ENCODE measurements around the gene EFHC1. TPM values are rescaled to one million over a fixed set of nuclear protein-coding genes. Genes with fewer than 3 reads are reported as not detected.
"Not testable (repeated sequence)": the region's sequence is repeated elsewhere in the genome, so short reads cannot be mapped to it uniquely, and the experiment has no call there.

Gene EFHC1
- total and polyA plus RNA-seq, 8 donors: 7.2 to 54.3 (median 35.5) TPM

DNA sequence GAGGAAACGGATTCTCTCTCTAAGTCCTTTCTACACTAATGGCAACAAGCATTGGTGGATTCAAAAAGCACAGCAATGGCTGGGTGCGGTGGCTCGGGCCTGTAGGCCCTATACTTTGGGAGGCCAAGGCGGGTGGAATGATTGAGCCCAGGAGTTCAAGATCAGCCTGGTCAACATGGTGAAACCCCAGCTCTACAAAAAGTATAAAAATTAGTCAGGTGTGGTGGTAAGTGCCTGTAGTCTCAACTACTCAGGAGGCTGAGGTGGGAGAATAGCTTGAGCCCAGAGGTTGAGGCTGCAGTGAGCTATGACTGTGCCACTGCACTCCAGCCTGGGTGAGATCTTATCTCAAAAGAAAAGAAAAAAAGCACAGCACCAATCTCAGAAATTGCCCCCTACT lies 38.9 kb upstream of the EFHC1 start:
- Histone ChIP-seq H3K27me3 (no peaks in the 10 kb centered on the region), H3K4me1 (peaks cover 0 to 31% (median 4%) of the 10 kb centered on the region in 4 donors), H3K36me3 (peaks cover 0 to 6% (median 0%) of the 10 kb centered on the region in 4 donors), H3K9me3 (no peaks in the 10 kb centered on the region), H3K27ac (no peak overlapping the region), H3K4me3 (no peak overlapping the region)
- intact Hi-C loops (cut with DNase I; ENCODE audit: low total_unique reads): no loop called here
- 90 to 98% (median 94%) methylated on average over 4 of the region's 4 CpGs for WGBS, 5 donors
- no peak for DNase-seq
- TF ChIP-seq POLR2AphosphoS5 (IDR thresholded peaks at IDR 0.05) (no peak), POLR2A (IDR thresholded peaks at IDR 0.05) (no peak), EP300 (IDR thresholded peaks at IDR 0.05) (no peak), CTCF (IDR thresholded peaks at IDR 0.05) (no peak)

DNA sequence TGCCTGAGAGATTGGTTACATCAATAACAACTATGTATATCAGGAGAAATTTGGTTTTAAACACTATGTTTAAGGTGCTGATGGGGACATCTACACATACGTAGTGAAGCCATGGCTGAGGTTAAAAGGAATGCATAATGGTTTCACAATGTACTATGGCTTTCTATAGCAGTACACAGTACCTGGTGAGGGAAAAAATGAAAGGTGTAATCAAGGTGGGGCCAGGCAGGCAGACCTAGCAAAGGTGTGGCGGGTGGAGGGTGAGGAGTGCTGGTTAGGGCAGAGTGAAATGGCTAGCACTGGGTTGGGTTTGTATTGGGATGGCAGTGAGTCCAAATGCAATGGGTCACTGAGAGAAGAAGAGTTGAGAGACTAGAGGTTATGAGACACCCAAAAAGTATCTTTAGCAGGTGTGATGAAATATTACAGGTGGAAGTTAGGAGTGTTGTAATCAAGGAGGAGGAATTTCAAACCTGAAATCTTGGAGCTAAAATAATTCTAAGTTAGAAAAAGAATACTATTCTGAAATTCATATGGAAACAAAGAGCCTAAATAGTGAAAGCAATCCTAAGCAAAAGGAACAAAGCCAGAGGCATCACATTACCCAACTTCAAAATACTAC lies 35.9 kb upstream of the EFHC1 start:
- peak in 1 of 2 donors; percentile 40 for DNase-seq
- H3K36me3 ChIP-seq: peaks cover 0 to 6% (median 0%) of the 10 kb centered on the region in 4 donors
- no peak overlapping the region for H3K4me3 ChIP-seq
- intact Hi-C loops (cut with DNase I; ENCODE audit: low total_unique reads): no loop called here
- H3K9me3 ChIP-seq: no peaks in the 10 kb centered on the region
- 66 to 85% (median 83%) methylated on average over 2 of the region's 2 CpGs for WGBS, 5 donors
- H3K4me1 ChIP-seq: peaks cover 7 to 24% (median 9%) of the 10 kb centered on the region in 4 donors
- TF ChIP-seq POLR2A (IDR thresholded peaks at IDR 0.05) (no peak), EP300 (IDR thresholded peaks at IDR 0.05) (no peak), POLR2AphosphoS5 (IDR thresholded peaks at IDR 0.05) (no peak), CTCF (IDR thresholded peaks at IDR 0.05) (no peak)
- no peaks in the 10 kb centered on the region for H3K27me3 ChIP-seq
- H3K27ac ChIP-seq: no peak overlapping the region

DNA sequence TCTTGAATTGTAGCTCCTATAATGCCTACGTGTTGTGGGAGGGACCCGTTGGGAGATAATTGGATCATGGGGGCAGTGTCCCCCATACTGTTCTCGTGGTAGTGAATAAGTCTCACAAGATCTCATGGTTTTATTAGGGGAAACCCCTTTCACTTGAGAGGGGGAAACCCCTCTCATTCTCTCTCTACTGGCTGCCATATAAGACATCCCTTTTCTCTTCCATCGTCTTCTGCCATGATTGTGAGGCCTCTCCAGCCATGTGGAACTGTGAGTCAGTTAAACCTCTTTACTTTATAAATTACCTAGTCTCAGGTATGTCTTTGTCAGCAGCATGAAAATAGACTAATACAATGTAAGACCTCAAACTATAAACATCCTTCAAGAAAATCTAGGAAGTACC lies 35.1 kb upstream of the EFHC1 start:
- H3K9me3 ChIP-seq: no peaks in the 10 kb centered on the region

GRCh38 chr6:52388119-52388518 lies 32.0 kb upstream of the EFHC1 start:
- H3K4me3 ChIP-seq; H3K36me3 ChIP-seq; H3K9me3 ChIP-seq; intact Hi-C loops (cut with DNase I; ENCODE audit: low total_unique reads); DNase-seq; H3K27me3 ChIP-seq: not testable (repeated sequence)
- H3K27ac ChIP-seq: peak overlapping the region in 4 of 5 donors; percentile 24 to 85 (median 65)
- peaks cover 18 to 48% (median 25%) of the 10 kb centered on the region in 4 donors for H3K4me1 ChIP-seq
- WGBS, 5 donors: 71 to 91% (median 77%) methylated on average over 4 of the region's 4 CpGs

More for the DNA sequence above, 35.1 kb upstream of the EFHC1 start:
- Histone ChIP-seq H3K4me3 (no peak overlapping the region), H3K4me1 (peaks cover 15 to 32% (median 17%) of the 10 kb centered on the region in 4 donors), H3K27ac (no peak overlapping the region), H3K36me3 (peaks cover 0 to 6% (median 0%) of the 10 kb centered on the region in 4 donors), H3K27me3 (no peaks in the 10 kb centered on the region)
- 88 to 96% (median 93%) methylated on average over 4 of the region's 4 CpGs for WGBS, 5 donors
- DNase-seq: no peak
- intact Hi-C loops (cut with DNase I; ENCODE audit: low total_unique reads): no loop called here
- TF ChIP-seq POLR2AphosphoS5 (IDR thresholded peaks at IDR 0.05): no peak
- no peak for TF ChIP-seq EP300 (IDR thresholded peaks at IDR 0.05)
- no peak for TF ChIP-seq POLR2A (IDR thresholded peaks at IDR 0.05)
- TF ChIP-seq CTCF (IDR thresholded peaks at IDR 0.05): no peak

- WGBS, 5 donors: 75 to 87% (median 81%) methylated on average over 4 of the region's 4 CpGs
- no peaks in the 10 kb centered on the region for H3K9me3 ChIP-seq
- H3K27ac ChIP-seq: peak overlapping the region; percentile 38 to 85 (median 69)
- no peaks in the 10 kb centered on the region for H3K36me3 ChIP-seq
- H3K27me3 ChIP-seq: no peaks in the 10 kb centered on the region
- DNase-seq: no peak
- TF ChIP-seq POLR2A (IDR thresholded peaks at IDR 0.05) (no peak), POLR2AphosphoS5 (IDR thresholded peaks at IDR 0.05) (no peak), EP300 (IDR thresholded peaks at IDR 0.05) (no peak), CTCF (IDR thresholded peaks at IDR 0.05) (no peak)
- H3K4me3 ChIP-seq: no peak overlapping the region
- intact Hi-C loops (cut with DNase I; ENCODE audit: low total_unique reads): no loop called here
- peaks cover 18 to 46% (median 25%) of the 10 kb centered on the region in 4 donors for H3K4me1 ChIP-seq
These were observed 31.4 kb upstream of the EFHC1 start for GRCh38 chr6:52388790-52389189.
